Rectal smooth muscle tissue (tissue), 1 donor: ENCODE data around the gene TRAPPC14.
A peak's percentile ranks its signal among the peaks of the same experiment; 100 is the strongest.
"Not testable (repeated sequence)": the region's sequence is repeated elsewhere in the genome, so short reads cannot be mapped to it uniquely, and the experiment has no call there.

Experiments
- H3K27ac ChIP-seq: one replicate; pipeline ENCODE4 v1.7.0; 2013; ENCODE audit warnings: low read depth, low read length, inconsistent platforms
- H3K27me3 ChIP-seq: one replicate; pipeline ENCODE4 v1.7.0; 2013; ENCODE audit warnings: low read length; ENCODE audit not compliant: control insufficient read depth, insufficient read depth
- H3K36me3 ChIP-seq: one replicate; pipeline ENCODE4 v1.7.0; 2013; ENCODE audit warnings: low read length; ENCODE audit not compliant: control insufficient read depth, insufficient read depth
- H3K4me1 ChIP-seq: one replicate; pipeline ENCODE4 v1.7.0; 2013; ENCODE audit warnings: low read length; ENCODE audit not compliant: control insufficient read depth, insufficient read depth
- H3K4me3 ChIP-seq: one replicate; pipeline ENCODE4 v1.7.0; 2013; ENCODE audit warnings: low read length
- H3K9ac ChIP-seq: one replicate; pipeline ENCODE4 v1.7.0; 2013; ENCODE audit warnings: low read length

The TRAPPC14 gene

GRCh38 chr7:100137851-100138760 lies 20.4 kb downstream of the TRAPPC14 start:
- no peaks in the 10 kb centered on the region for H3K36me3 ChIP-seq
- H3K27ac ChIP-seq: no peak overlapping the region
- H3K4me3 ChIP-seq: no peak overlapping the region
- H3K9ac ChIP-seq: no peak overlapping the region
- H3K27me3 ChIP-seq: no peaks in the 10 kb centered on the region
- H3K4me1 ChIP-seq: no peaks in the 10 kb centered on the region

GRCh38 chr7:100132697-100133151 lies 25.8 kb downstream of the TRAPPC14 start:
- Histone ChIP-seq H3K27me3 (no peaks in the 10 kb centered on the region), H3K4me1 (peaks cover 3% of the 10 kb centered on the region), H3K9ac (no peak overlapping the region), H3K36me3 (no peaks in the 10 kb centered on the region), H3K27ac (no peak overlapping the region), H3K4me3 (no peak overlapping the region)

GRCh38 chr7:100132126-100132525 lies 26.4 kb downstream of the TRAPPC14 start:
- Histone ChIP-seq H3K36me3 (no peaks in the 10 kb centered on the region), H3K27ac (no peak overlapping the region), H3K4me3 (no peak overlapping the region), H3K27me3 (no peaks in the 10 kb centered on the region), H3K9ac (no peak overlapping the region), H3K4me1 (peaks cover 3% of the 10 kb centered on the region)

- Histone ChIP-seq H3K27ac (no peak overlapping the region), H3K9ac (peak overlapping the region; percentile 27), H3K27me3 (no peaks in the 10 kb centered on the region), H3K4me3 (peak overlapping the region; percentile 29), H3K36me3 (no peaks in the 10 kb centered on the region), H3K4me1 (peaks cover 3% of the 10 kb centered on the region)
These were observed 27.7 kb downstream of the TRAPPC14 start for GRCh38 chr7:100130608-100131453.

GRCh38 chr7:100130220-100130607 lies 28.3 kb downstream of the TRAPPC14 start:
- not testable (repeated sequence) for H3K27me3 ChIP-seq, H3K4me1 ChIP-seq, H3K4me3 ChIP-seq, H3K9ac ChIP-seq, H3K36me3 ChIP-seq, H3K27ac ChIP-seq

GRCh38 chr7:100128637-100128963 lies 29.9 kb downstream of the TRAPPC14 start:
- H3K27me3 ChIP-seq: no peaks in the 10 kb centered on the region
- no peak overlapping the region for H3K4me3 ChIP-seq
- H3K27ac ChIP-seq: no peak overlapping the region
- peaks cover 3% of the 10 kb centered on the region for H3K4me1 ChIP-seq
- H3K36me3 ChIP-seq: no peaks in the 10 kb centered on the region
- no peak overlapping the region for H3K9ac ChIP-seq

- Histone ChIP-seq H3K36me3 (no peaks in the 10 kb centered on the region), H3K27me3 (no peaks in the 10 kb centered on the region), H3K4me3 (peak overlapping the region; percentile 94), H3K9ac (peak overlapping the region; percentile 81), H3K4me1 (peaks cover 3% of the 10 kb centered on the region), H3K27ac (peak overlapping the region; percentile 97)
These were observed 30.5 kb downstream of the TRAPPC14 start for GRCh38 chr7:100127866-100128636.

- H3K9ac ChIP-seq: peak within 1 kb of the TSS; percentile 81
- H3K27me3 ChIP-seq: no peaks in the 10 kb centered on the region
- peaks cover 3% of the 10 kb centered on the region for H3K4me1 ChIP-seq
- H3K36me3 ChIP-seq: no peaks in the 10 kb centered on the region
- H3K27ac ChIP-seq: peak within 1 kb of the TSS; percentile 97
- H3K4me3 ChIP-seq: peak within 1 kb of the TSS; percentile 94
These were observed 31.3 kb downstream of the TRAPPC14 start, which contains the start of gene MBLAC1 for GRCh38 chr7:100126931-100127865. Gene MBLAC1 (plus strand): TSS chr7:100126967. CDS start chr7:100127396, 429 bp downstream.

- peak overlapping the region; percentile 94 for H3K4me3 ChIP-seq
- H3K9ac ChIP-seq: peak overlapping the region; percentile 81
- H3K27me3 ChIP-seq: no peaks in the 10 kb centered on the region
- H3K27ac ChIP-seq: peak overlapping the region; percentile 97
- peaks cover 3% of the 10 kb centered on the region for H3K4me1 ChIP-seq
- no peaks in the 10 kb centered on the region for H3K36me3 ChIP-seq
These were observed 32.1 kb downstream of the TRAPPC14 start for GRCh38 chr7:100126239-100126930.

GRCh38 chr7:100124301-100125230 lies 34.0 kb downstream of the TRAPPC14 start:
- Histone ChIP-seq H3K27ac (no peak overlapping the region), H3K4me1 (no peaks in the 10 kb centered on the region), H3K9ac (no peak overlapping the region), H3K36me3 (no peaks in the 10 kb centered on the region), H3K4me3 (peak overlapping the region; percentile 49), H3K27me3 (no peaks in the 10 kb centered on the region)
